Effector CD8-positive, alpha-beta T cell (primary cell): ENCODE results near the gene REST.
"Not testable (repeated sequence)": the region's sequence is repeated elsewhere in the genome, so short reads cannot be mapped to it uniquely, and the experiment has no call there.

Experiments used
- DNase-seq: peaks from one replicate; lab custom pipeline; 2025; lab: John Stamatoyannopoulos, UW

REST gene

DNA sequence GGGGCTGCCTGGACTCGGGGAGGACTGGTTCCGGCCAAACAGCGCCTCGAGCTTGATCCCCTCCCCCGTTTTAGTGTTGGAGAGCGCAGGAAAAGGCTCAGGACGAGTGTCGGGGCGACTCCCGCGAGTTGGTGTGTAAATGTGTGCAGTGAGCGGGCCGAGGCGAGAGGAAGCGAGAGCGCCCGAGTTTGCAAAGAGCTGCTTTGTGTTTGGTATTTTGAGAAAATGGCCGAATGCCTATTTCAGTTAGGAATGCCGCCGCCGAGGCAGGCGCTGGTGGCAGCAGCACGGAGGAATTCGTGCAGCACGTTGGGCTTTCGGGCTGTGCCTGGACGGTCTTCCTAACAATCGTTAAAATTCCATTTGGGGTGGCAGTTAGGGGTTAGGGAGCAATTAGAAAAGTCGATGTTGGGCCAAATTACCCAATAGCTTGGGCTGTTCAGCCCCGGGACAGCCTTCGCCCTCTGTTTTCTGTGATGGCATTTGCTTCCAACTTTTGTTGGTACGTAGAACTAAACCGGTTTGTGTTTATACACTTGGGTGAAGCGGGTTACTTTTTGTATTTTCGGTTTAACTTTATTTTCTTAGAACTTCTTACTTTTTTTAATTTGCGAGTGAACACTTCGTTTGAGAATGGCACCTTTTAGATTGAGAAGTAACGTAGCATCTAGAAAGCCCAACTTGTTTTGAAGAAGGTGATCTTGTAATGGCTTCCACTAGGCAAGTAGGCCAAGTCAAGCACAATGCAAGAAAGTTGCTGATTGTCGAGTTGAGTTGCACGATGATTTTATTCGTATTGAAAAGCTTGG, 1.6 kb downstream of the REST start:
- peak; percentile 42 for DNase-seq

DNA sequence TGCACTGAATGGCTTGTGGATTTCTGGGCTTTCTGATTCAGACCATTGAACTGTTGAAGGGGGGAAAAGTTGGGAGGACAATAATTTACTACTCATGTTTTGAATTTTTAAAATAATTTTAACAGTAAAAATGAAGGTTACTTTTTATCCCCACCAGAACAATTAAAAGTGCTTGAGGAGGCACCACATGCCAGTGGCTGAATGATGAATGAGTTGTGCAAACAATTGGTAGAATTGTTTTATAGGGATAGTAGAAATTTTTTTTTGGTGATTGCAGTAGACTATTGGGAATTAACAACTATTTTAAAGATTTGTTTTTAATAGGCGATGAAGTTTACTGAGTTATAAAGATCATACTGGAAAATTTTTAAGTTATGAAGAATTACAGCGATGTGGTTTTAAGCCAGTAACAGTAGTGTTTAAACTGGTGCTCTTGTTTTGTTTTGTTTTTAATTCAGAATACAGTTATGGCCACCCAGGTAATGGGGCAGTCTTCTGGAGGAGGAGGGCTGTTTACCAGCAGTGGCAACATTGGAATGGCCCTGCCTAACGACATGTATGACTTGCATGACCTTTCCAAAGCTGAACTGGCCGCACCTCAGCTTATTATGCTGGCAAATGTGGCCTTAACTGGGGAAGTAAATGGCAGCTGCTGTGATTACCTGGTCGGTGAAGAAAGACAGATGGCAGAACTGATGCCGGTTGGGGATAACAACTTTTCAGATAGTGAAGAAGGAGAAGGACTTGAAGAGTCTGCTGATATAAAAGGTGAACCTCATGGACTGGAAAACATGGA, 2.7 kb downstream of the REST start:
- DNase-seq: no peak

DNA sequence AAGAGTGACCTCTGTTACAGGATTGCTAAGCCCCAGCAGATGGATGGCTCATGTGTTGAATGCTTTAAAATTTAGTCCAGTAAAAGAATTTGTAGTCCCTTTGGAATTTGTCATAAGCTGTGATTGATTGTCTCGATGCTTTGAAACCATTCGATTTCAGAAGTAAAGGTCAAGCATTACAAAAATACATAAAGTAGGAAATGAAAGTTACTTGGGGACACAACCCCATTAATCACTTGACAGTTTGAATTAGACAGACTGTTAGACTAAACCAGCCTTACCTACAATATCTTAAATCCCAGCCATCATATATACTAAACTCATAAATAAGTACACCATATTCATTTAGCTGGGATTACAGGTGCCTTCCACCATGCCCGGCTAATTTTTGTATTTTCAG, 6.6 kb downstream of the REST start:
- DNase-seq: no peak

DNA sequence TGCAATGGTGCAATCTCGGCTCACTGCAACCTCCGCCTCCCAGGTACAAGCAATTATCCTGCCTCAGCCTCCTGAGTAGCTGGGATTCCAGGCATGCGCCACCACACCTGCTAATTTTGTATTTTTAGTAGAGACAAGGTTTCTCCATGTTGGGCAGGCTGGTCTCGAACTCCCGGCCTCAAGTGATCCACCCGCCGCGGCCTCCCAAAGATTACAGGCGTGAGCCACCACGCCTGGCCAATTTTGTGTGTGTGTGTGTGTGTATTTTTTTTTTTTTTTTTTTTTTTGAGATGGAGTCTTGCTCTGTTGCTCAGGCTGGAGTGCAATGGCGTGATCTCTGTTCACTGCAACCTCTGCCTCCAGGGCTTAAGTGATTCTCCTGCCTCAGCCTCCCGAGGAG, 7.3 kb downstream of the REST start:
- not testable (repeated sequence) for DNase-seq

DNA sequence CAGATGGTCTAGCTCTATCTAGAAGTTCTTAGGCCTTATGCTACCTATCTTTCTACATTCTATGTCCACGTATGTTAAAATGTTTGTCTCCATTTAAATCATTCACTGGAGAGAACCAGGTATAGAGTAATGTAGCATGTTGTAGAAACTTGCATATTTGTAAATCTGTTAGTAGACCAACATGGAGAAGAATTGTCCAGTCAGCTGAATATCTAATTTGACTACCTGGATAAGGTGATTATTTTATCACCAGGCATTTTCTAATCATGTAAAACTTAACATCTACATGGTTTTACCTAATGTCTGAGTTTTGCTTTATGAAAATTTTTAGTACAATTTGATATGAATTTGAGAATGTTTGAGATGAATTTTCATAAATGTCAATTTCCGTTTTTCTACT, 19.5 kb downstream of the REST start:
- DNase-seq: no peak

DNA sequence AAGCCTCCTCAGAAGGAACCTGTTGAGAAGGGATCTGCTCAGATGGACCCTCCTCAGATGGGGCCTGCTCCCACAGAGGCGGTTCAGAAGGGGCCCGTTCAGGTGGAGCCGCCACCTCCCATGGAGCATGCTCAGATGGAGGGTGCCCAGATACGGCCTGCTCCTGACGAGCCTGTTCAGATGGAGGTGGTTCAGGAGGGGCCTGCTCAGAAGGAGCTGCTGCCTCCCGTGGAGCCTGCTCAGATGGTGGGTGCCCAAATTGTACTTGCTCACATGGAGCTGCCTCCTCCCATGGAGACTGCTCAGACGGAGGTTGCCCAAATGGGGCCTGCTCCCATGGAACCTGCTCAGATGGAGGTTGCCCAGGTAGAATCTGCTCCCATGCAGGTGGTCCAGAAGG, 22.9 kb downstream of the REST start:
- no peak for DNase-seq

DNA sequence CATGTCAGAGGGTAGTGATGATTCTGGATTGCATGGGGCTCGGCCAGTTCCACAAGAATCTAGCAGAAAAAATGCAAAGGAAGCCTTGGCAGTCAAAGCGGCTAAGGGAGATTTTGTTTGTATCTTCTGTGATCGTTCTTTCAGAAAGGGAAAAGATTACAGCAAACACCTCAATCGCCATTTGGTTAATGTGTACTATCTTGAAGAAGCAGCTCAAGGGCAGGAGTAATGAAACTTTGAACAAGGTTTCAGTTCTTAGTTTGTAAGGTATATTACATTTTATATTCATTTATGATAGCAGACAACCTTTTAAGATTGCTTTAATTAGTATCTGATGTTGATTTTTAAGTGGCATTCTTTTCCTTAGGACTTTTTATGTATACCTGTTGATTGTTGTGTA, 24.2 kb downstream of the REST start:
- no peak for DNase-seq

DNA sequence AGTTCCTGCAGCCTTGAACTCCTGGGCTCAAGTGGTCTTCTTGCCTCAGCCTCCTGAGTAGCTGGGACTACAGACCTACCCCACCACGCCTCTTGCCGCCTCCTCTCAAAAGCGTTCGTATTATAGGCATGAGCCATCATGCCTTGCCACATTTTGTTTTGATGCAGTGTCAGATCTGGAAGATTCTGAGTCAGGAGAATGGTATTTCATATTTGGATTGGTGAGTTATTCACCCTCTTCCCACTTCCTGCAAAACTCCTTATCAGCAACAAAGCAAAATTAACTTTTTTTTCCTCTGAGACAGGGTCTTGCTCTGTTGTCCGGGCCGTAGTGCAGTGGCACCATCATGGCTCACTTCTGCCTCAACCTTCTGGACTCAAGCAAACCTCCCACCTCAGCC, 29.6 kb downstream of the REST start:
- DNase-seq: no peak

DNA sequence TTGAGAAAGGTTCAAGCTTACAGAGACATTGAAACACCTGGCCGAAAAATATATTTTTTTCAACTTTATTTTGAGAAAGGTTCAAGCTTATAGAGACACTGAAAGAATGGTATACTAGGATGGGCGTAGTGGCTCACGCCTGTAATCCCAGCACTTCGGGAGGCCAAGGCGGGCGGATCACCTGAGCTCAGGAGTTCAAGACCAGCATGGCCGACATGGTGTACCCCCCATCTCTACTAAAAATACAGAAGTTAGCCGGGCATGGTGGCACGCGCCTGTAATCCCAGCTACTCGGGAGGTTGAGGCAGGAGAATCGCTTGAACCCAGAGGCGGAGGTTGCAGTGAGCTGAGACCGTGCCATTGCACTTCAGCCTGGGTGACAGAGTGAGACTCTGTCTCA, 32.1 kb downstream of the REST start:
- DNase-seq: not testable (repeated sequence)

DNA sequence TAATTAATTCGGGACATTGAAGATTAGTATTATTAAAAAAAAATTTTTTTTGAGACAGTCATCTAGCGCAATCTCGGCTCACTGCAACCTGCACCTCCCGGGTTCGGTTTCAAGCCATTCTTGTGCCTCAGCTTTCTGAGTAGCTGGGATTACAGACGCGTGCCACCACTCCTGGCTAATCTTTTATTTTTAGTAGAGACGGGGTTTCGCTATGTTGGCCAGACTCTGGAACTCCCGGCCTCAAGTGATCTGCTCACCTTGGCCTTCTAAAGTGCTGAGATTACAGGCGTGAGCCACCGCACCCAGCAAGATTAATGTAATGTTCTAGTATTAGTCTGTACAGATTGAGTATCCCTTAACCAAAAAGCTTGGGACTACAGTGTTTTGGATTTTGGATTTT, 32.7 kb downstream of the REST start:
- no peak for DNase-seq

DNA sequence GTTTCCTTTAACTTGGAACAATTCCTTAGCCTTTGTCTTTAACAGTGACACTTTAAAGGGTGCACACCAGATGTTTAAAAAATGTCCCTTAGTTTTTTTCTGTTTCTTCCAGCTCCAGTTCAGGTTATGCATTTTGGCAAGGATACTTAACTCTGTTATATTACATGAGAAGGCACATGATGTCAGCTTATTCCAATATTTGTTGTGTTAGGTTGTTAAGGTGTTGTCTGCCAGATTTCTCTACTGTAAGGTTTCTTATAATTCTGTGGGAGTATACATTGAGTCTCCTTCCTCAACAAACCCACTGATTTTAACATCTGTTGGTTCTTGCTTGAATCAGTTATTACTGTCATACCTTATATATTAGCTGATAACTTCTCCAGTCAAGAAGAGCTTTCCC, 33.3 kb downstream of the REST start:
- no peak for DNase-seq

DNA sequence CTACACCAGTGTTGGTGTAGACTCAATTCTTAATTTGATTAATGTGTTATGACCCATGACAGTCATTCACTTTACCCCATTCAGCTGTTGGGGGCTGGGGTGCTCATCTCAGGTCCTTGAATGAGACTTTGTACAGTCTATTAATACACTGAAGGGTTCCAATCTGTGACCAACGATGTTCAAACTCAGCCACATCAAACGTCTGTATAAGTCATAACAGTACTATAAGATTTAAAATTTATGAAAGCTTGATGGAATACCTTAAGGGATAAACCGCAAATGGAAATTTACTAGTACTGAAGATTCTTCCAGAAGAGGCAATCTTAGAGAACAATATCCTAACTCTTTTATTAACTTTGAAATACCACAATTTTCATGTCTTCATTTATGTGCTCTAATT, 33.7 kb downstream of the REST start:
- DNase-seq: no peak

DNA sequence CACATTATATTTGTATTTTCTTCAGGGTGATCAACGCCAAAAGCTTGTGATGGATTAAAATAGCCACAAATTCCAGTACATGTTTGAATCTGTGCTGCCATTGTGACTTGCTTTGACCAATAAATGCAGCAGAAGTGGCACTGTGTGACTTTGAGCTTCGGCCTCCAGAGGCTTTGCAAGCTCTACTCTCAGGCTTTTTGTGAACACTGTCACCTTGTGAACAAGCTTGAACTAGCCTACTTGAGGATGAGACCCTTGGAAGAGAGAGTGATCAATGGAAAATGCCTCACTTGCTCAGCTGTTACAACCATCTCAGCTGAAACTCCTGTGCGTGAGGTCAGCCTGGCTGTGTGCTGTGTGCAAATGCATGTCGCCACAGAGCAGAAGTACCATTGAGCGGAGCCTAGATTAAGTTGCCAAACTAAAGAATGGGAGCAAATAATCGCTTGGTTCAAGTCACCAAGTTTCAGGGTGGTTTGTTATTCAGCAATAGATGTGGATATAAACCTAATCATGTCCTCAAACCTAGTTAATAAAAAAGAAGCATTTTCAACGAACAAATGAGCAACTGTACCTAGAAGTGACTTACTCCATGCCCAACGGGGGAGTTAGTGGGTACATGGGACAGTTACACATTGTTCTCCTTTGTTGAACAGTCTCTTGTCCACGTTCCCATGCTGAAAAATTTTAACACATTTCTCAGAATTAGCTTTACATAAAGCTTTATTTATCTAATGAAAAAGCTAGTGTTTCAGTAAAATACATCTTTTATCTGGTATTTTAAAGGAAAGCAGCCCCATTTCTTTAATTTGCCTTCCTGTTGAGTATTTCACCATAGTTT, 46.2 kb downstream of the REST start:
- no peak for DNase-seq

DNA sequence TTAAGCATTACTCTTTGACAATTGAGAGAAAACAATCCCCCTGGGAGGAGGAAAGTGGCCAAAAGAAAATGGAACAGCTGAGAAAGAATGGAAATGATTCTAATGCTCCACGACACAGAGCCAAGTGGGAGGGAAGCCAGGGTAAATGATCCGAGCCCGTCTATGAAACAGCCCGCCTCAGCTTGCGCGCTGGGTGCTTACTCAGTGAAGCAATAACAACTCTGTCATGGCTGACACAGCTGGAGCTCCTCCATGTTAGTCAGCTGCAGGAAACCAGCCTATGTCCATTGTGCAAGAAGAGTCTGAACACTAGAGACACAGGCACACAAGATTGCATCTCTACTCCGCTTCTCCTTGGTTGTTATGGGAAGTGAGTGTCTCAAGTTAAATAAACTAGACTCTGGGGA, 50.4 kb downstream of the REST start:
- no peak for DNase-seq

DNA sequence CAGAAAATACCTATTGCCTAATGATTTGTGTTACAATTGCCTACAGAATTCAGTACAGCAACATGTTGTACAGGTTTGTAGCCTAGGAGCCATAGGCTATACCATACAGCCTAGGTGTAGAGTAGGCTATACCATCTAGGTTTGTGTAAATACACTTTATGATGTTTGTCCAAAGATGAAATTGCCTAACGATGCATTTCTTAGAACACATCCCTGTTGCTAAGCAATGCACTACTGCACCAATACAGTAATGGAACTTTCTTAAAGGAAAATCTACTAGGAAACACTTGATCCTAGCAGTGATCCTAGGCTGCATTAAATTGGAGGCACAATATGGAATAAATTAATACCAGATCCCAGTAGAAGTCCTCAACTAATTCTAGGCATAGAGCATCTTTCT, 51.4 kb downstream of the REST start:
- DNase-seq: no peak

DNA sequence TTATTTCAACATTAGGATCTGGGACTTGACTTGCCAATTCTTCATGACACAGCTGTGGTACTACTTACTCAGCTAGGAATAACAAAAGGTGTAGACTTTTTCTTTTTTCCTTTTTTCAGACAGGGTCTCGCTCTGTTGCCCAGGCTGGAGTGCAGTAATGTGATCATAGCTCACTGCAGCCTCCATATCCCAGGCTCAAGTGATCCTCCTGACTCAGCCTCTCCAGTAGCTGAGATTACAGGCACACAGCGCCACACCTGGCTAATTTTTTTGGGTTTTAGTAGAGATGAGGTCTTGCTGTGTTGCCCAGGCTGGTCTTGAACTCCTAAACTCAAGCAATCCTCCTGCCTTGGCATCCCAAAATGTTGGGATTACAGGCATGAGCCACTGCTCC, 53.4 kb downstream of the REST start:
- DNase-seq: no peak

DNA sequence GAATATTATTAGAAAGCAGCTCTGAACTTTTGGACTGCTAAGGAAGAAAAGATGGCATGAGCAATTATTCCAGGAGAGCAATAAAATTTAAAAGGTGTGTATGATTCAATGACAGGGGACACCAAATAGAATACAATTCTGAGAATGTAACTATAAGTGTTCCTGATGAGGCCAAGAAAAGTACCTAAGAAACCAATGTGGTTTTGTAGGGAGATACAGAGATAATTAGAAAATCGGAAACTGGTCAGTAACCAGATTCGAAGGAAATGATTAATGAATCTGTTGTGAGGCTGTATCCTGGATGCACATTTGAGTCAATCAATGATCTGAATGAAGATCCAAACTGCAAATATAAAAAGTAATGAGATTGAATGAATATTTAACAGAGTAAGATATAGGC, 63.7 kb downstream of the REST start:
- no peak for DNase-seq

DNA sequence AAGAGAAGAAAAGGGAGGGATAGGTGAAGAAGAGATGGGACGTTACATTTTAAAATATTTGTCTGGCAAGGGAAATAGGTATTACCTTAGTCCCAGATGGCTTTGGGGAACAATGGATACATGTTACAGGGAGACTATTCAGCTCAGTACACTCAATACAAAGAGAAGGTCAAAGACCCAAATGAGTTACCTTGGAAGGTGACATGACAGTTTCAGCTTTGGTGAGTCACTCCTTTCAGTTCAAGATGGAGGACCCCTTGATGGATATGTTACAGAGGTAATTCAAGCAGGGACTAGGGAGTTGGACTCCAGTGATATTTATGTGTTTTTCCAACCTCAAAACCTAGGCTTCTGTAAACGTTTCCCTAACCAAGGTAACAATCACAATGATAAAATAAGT, 64.7 kb downstream of the REST start:
- DNase-seq: no peak

DNA sequence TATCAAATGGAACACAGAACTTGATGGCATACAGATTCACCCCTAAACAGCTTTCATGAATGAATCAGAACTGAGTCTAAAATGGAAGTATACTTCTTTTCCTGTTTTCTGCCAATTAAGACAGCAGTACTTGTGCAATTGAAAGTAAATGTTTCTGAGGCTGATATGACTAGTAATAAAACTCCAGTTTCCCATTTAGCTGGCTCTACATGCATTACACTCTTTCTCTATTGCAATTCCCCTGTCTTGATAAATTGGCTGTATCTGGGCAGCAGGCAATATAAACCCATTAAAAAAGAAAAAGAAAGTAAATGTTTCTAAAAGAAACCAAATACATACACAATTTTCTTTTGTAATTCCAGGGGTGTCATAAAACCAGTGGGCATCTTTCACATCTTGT, 65.1 kb downstream of the REST start:
- no peak for DNase-seq

DNA sequence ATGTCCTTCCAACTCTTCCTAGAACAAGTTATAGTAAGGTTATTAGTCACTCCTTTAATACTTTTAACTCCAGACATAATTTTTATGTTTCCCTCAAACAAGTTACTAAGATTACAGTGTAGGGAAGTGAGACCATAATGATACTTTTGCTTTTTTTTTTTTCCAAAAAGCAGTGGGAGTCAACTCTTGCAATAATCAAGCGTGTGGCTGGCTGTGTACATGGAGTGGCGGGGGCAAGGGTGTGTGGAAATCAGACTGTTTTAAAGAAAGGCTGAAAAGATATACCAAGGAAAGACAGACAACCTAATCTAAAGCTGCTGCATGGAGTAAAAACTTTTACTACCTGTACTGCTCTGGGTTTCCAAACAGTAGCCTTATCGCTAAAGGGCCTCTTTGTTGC, 65.6 kb downstream of the REST start:
- DNase-seq: no peak

DNA sequence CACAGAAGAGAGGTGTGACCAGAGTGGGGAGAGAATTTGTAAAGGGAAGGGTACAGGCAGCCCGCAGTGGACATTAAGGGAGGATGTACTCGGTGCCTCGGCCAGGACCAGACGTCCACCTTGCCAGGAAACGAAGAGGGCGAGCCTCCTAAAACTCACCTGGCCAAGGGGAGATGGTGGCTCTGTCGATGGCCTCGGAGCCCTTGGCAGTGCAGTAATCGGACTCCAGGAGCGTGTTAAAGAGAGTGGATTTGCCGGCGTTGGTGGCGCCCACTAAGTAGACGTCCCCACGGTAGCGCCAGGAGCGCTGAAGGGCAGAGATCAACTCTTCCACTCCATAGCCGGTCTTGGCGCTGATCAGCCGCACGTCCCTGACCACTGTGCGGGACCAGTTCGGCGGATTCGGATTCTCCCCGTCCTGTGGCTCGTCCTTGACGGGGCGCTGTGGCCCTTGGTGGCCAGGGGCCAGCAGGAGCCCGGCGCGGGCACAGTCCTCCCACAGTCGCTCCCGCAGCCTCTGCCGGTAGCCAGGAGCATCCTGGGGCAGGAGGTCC, 68.7 kb downstream of the REST start:
- no peak for DNase-seq

DNA sequence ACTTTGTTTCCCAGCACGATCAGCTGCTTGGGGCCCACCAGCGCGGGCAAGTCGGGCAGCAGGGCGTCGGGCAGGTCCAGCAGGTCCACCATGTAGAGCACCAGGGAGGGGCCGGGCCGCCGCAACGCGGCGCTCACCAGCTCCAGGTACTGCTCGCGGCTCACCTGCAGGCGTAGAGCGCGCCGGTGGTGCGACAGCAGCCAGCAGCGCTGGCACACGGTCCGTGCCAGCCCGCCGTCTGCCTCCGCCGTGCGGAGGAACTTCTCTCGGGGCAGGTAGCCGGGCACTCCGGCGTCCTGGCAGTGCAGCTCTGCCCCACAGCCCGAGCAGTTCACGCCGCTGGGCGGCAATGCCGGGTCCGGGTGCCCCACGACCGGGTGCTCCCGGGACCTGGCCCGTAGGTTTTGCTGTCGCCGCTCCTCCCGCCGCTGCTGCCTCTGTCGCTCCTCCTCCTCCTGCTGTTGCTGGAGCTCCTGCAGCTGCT, 69.2 kb downstream of the REST start:
- peak; percentile 27 for DNase-seq
